NOMO-1 (cell line): ENCODE data around the gene GRIN3B.
A peak's percentile ranks its signal among the peaks of the same experiment; 100 is the strongest.
"Not testable (repeated sequence)": the region's sequence is repeated elsewhere in the genome, so short reads cannot be mapped to it uniquely, and the experiment has no call there.

ENCODE experiments used
- DNase-seq, 2 experiments: peaks; one replicate each; lab custom pipeline; 2025; ENCODE audit not compliant: unreplicated experiment in 2 of 2; lab: John Stamatoyannopoulos, UW

GRIN3B gene

DNA sequence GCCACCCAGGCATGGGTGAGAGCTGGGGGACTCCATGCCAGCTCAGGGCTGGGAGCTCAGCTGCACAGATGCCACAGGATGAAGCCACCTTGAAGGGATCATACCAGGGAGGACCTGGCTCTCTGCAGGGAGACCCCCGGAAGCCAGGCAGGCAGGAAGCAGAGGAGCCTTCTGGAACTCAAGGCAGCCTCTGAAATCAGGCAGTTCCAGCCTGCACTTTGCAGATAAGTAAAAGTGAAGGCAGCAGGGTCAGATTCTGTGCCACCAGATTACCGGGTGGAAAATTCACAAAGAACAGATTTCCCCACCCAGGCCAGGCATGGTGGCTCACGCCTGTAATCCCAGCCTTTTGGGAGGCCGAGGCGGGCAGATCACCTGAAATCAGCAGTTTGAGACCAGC lies 18.2 kb downstream of the GRIN3B start:
- no peak for DNase-seq

DNA sequence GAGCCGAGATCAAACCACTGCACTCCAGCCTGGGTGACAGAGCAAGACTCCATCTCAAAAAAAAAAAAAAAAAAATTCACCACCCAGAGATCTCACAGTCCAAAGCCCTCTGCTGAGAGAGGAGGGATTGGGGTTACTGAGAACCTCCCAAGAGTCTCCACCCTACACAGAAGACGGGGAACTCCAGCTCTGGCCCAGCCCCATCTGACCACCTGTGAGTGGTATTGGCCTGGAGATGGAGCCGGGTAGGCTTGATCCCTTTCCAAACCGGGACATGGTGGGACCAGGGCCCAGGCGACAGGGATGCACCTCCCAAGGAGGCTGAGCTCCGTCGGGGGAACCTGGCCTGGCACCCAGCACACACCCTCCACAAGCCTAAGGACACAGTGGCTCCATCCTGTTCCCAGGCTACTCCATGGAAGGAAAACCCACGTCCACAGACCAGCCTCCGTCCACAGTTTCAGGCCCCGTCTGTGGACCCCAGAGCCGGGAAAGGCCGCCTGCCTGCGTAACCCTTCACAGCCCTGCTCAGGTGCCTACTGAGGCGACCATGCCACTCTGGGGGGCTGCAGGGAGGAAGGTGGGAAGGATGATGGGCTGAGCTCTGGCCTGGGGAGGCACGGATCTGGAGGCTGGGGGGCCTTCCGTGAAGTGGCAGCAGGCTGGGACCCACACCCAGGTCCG lies 18.9 kb downstream of the GRIN3B start:
- DNase-seq = no peak

DNA sequence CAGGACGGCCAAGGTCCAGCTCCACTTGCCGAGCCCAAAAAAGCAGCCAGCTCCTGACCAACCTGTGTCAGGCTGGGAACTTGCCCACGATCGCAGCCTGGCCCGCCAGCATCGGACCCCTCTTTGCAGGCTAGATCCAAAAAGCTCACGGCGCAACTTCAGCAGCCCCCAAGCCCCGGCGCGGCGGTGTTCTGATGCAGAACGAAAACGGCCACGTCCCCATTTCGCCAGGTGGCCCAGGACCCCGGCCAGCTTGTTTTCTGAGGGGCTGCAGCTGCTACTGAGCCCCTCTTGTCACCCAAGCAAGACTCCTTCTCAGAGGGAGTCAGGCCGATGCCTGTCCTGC lies 19.4 kb downstream of the GRIN3B start:
- DNase-seq = no peak

DNA sequence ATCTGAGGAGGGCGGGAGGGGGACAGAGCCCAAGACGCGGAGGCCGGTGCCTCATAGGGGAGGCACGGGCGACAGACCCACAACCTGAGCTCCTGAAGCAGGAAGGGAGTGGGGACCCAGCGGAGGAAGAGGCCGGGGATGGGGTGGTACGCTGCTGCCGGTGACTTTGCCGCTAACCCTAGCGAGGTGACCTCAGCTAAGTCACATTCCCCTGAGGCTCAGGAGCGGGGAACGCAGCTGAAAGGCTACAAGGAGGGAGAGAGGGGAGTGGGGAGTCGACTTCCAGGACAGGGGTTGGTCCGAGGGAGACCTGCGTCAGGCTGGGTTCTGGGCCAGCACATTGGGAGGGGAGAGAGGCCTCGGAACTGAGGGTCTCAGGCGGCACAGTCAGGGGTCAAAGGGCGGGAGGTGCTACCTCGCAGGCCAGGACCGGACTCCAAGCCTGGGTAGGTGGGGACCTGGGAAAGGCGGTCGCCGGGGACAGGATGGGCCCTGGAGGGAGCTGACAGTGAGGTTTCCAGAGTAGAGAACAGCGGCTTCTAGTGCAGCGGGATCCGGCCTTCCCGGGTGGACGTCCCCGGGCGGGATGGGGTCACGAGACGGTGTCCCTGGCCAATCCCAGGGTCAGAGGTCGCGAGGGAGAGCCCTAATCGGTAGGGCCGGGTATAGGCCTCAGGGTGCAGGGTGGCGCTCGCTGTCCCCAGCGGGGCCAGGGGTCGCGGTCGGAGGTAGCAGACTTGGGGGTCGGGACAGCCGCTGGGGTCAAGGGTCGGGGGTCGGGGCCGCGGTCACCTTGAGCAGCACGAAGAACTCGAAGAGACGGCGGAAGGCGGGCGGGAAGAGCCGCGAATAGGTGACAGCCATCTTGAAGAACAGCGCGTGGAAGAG lies 20.0 kb downstream of the GRIN3B start:
- DNase-seq = peak in 1 of 2 experiments; percentile 39

DNA sequence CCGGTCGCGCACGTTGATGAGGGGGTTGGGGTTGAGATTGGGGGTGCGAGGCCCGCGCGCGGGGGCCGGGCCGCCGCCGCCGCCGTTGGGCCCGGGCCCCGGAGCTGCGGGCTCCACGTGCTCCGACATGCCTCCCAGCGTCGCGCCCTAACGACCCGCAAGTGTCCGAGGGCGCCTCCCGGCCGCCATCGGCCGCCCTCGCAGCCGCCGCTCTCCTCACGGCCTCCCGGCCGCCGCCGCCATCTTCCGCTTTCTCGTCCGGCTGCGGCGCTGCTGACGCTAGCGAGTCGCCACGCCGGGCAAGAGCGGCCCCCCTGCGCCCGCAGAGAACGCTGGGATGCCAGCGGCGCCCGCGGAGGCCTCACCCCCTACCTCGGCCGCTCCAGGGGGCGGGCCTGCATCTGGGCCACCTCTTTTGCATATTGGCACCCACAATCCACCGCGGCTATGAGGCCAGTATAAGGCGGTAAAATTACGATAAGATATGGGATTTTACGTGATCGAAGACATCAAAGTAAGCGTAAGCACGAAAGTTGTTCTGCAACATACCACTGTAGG lies 20.7 kb downstream of the GRIN3B start, which contains the start of gene TMEM259:
Gene TMEM259, minus strand, starts transcription at position 256 of the 558 bp plus-strand sequence. Its CDS starts 127 bp downstream, at position 129.
- peak; percentile 92 to 99 for DNase-seq

DNA sequence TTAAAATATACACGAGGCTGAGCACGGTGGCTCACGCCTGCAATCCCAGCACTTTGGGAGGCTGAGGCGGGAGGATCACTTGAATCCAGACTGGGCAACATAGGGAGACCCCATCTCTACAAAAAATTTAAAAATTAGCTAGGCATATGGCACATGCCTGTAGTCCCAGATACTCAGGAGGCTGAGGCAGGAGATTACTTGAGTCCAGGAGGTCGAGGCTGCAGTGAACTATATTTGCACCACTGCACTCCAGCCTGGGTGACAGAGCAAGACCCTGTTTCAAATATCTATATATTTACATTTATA lies 23.6 kb downstream of the GRIN3B start:
- DNase-seq = not testable (repeated sequence)

DNA sequence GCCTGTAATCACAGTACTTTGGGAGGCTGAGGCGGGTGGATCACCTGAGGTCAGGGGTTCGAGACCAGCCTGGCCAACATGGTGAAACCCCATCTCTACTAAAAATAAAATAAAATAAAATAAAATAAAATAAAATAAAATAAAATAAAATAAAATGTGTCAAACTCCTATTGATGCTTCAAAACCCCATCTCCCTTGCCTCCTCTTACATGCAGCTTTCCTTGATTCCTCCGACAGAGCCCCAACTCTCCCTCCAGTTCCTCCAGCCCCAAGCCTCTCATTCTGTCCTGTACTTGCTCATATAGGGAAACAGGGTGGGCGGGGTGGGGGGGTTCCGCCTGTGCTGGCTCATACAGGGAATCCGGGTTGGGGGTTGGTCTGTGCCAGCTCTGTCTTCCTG lies 24.9 kb downstream of the GRIN3B start:
- DNase-seq = not testable (repeated sequence)

DNA sequence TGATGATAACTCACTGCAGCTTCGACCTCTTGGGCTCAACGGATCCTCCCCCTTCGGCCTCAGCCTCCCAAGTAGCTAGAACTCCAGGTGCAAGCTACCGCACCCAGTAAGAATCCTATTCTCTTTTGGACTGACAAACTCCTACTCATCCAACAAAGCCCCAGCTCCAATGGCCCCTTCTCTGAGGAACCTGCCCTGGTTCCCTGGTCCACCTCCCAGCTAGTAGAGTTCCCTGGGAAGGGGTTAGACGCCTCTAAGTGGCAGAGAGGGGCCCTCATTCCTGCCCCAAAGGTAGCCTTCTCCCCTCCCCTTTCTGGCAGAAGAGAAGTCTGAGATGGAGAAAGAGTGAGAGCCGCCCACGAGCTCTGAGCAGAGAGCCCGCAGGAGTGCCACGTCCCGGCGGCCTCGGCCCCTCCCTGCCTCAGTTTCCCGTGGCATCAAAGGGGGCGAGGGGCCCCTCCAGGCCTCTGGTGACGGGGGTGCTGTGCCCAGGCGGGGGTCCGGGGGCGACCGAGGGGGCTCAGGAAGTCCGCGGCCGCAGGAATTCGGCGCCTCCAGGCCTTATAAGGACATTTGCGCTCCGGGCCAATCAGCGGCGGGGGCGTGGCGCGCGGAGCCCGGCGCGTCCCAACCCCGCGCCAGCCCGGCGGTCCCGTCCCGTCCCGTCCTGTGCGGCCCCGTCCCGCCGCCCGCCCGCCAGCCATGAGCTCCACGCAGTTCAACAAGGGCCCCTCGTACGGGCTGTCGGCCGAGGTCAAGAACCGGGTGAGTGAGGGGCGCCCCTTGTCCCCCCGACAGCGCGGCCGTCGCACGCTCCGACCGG lies 26.0 kb downstream of the GRIN3B start, which contains the start of gene CNN2:
Gene CNN2, plus strand, starts transcription at position 649 of the 823 bp plus-strand sequence. Its CDS starts 54 bp downstream, at position 703.
- peak; percentile 65 to 82 for DNase-seq

DNA sequence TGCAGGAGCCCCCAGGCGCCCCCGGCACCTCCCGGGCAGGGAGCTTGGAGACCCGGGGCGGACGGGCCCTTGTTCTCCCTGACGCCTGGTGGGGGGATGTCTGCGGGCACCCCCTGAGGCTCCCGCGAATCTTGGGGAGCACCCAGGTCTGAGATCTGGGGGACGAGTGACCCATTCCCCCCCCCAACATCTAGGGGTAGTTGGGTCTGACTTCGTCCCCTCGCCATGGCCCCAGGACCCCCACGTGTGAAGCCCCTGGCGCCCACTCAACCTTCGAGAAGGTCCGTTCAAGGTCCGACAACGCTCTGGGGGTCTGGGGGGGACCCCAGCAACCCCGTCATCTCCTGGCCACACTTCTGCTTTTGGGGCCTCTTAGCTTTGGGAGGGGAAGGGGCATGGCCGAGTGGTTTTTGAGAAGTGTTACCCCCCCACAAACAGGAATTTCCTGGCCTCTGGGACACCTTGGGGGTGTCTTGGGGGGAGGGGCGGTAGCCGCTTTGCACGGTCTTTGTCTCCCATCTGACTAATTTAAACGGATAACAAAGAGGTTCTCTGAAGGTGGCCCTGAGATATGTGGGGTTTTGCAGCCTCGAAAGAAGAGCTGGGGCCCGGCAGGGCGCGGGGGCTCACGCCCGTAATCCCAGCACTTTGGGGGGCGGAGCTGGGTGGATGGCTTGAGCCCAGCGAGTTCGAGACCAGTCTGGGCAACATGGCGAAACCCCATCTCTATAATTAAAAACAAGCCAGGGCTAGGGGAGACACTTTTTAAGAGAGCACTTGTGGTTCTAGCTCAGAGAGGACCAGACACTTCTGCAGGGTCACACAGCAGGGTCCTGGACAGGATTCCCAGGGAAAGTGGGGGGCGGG lies 26.8 kb downstream of the GRIN3B start:
- peak in 1 of 2 experiments; percentile 24 for DNase-seq

DNA sequence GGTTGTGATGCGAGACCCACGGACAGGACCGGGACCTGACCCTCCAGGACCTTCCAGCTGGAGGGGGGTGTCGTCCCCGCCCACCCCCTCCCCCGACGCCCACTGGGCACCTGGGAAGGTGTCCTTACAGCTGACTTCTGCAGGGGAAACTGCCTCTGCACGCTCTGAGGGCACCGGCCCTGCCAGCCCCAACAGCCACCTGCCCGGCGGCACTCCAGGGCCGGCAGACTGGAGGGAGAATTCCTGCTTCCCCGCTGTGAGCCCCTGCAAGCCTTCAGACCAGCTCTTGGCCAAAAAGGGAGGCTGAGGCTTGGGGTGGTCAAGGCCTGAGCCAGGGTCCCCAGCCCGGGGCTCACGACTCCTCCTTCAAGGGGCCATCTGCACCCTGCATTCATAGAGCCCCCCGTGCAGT lies 27.4 kb downstream of the GRIN3B start:
- DNase-seq = no peak

DNA sequence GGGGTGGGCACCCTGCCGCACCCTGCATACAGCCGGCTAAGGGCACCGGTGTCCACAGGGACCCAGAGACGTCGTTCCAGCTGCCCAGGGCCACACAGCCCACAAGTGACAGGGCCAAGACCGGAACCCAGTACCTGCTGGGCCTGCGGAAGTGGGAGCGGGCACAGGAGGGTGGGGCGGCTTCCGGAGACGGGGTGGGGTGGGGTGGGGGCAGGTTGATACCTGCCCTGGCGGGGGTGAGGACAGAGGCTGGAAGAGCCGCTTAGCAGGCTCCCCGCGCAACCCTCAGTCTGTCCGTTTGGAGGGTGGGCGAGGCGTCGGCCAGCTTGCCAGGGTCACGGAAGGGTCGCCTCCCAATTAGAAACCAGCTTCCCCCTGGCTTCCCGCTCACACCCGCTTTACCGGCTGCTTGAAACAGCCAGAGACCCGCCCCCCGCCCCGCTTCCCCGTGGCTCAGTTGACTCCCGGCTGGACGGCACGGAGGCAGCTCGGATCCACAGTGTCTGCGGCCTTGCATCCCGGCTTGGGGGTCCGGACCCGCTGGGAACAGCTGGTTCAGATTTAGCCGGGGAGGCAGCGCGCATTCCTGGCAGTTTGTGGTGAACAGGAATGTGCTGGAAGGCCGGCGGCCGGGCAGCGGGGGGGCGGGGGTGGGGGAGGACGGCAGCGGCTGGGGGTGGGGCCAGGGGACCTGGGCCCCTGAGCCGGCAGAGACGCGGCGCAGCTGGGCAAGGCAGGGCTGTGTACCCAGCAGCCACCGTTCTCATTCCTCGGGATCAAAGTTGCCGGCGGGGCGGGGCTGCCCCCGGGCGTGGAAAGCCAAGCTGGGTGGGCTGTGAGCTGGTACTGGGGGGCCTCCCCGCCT lies 28.1 kb downstream of the GRIN3B start:
- peak; percentile 65 to 71 for DNase-seq

DNA sequence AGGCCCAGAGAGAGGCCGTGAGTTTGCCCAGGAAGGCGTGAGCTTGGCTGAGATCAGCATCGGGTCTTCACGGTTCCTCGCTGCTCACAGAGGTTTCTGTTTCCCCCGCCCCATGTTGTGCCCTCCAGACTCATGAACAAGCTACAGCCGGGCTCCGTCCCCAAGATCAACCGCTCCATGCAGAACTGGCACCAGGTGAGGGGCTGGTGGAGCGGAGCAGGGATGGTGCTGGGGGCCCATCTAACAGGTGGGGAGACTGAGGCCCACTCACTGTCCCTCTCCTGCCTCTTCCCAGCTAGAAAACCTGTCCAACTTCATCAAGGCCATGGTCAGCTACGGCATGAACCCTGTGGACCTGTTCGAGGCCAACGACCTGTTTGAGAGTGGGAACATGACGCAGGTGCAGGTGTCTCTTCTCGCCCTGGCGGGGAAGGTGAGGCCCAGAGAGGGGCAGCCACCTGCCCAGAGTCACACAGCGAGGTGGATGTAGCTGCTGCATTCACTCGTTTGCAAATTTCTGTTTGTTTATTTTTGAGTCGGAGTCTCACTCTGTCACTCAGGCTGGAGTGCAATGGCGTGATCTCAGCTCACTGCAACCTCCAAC lies 32.1 kb downstream of the GRIN3B start:
- no peak for DNase-seq

DNA sequence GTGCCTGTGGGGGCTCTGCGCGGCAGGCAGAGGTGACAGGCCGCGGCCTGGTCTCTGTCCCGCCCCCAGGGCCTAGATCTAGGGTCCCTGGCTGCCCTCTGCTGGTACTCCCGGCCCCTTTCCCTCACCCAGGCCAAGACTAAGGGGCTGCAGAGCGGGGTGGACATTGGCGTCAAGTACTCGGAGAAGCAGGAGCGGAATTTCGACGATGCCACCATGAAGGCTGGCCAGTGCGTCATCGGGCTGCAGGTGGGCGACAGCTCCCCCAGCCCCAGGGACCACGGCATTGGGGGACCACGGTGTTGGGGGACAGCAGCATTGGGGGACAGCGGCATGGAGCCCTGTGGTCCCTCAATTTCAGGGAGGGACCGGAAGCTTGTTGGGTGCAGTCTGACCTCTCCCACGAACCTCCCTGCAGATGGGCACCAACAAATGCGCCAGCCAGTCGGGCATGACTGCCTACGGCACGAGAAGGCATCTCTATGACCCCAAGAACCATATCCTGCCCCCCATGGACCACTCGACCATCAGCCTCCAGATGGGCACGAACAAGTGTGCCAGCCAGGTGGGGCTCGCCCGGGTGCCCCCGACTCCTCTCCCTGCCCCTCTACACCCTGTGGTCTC lies 35.9 kb downstream of the GRIN3B start:
- no peak for DNase-seq

DNA sequence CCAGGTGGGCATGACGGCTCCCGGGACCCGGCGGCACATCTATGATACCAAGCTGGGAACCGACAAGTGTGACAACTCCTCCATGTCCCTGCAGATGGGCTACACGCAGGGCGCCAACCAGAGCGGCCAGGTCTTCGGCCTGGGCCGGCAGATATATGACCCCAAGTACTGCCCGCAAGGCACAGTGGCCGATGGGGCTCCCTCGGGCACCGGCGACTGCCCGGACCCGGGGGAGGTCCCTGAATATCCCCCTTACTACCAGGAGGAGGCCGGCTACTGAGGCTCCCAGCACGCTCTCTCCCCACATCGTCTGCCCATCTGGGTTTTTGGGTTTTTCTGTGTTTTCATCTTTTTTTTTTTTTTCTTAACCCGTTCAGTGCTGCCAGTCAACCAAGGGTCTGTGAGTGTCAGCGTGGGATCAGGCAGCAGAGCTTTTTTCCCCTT lies 37.4 kb downstream of the GRIN3B start:
- DNase-seq = peak in 1 of 2 experiments; percentile 73

DNA sequence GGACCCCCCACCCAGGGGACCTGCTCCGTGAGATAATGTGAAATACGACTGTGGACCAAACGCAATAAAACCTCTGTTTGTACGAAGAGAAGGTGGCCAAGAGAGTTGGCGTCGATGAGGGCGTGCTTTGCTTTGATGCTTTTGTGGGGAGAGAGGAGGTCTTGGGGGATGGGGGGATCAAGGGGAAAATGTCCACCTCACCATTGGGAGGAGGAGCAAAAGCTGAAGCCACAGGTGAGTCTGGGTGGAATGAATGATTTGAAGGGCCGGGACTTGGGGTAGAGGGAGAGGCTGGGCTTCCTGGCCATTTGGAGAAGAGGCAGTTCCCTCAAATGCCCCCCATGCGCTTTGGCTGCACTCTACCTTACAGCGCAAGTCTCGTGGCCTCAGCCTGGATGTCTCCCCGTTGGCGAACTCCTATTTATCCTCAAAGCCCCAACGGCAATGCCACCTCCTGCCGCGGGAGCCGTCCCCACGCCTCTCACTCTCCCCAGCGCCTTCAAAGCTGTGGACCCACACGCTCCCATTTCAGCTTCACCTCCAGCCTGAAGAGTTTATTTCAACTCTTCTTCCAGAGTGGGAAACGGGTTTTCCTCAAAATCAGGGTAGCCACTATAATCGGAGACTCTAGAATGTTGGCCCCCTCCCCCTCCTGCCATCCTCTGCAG lies 38.9 kb downstream of the GRIN3B start:
- DNase-seq = peak in 1 of 2 experiments; percentile 42

DNA sequence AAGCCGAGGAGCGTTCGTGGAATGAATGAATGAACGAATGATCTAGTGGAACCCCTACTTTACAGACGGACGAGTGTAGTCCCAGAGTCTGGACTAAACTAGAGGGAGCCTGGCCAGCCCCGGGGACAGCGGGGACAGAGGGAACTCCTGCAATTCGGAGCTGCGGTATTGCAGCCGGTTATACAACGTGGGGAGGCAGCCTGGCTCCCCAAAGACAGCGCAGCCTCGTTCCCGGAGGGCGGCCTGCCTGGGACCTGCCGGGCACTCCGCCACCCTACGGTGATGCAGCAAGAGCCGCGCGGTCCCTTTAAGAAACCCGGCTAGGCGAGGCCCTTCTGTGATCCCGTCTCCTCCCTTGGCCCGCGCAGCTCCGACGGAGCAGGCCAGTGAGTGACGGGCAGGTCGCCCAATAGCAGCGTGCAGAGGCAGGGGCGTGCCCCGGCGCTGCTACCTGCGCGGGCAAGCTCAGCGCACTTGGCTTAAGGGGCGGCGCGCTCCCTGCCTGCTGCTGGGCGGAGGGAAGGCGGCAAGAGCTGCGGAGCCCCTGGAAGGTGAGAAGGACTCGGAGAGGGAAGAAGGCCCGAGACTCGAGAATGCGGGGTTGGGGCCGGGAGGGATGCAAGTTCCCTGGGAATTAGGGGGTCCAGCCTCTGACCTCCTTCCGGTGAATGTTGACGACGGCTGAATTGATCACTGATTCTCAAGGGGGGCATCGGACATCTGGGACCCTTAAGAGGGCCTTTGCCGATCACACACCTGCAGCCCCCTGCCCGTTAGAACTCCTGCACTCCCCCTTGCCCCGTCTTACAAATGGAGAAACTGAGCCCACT lies 39.6 kb downstream of the GRIN3B start, which contains the start of gene ABCA7:
Gene ABCA7, plus strand, starts transcription at position 462 of the 830 bp plus-strand sequence. CDS start 1,255 bp downstream, outside the sequence.
- peak; percentile 98 to 99 for DNase-seq
